Kidney epithelial cell (primary cell): ENCODE results near the gene REXO1. TPM values are rescaled to one million over a fixed set of nuclear protein-coding genes. Genes with fewer than 3 reads are reported as not detected.

Experiments used
- DNase-seq: peaks from one replicate; pipeline ENCODE4 v3.0.0-alpha.2; 2010; ENCODE audit warnings: low read depth
- H3K27me3 ChIP-seq: 2 replicates; pipeline ENCODE4 v1.6.0; 2011; ENCODE audit warnings: low read length; ENCODE audit not compliant: control insufficient read depth, insufficient read depth
- H3K36me3 ChIP-seq: 2 replicates; pipeline ENCODE4 v1.5.1; 2011; ENCODE audit warnings: low read length; ENCODE audit not compliant: control insufficient read depth, insufficient read depth
- H3K4me3 ChIP-seq: 2 replicates; pipeline ENCODE4 v1.5.1; 2011; ENCODE audit warnings: low read depth, mild to moderate bottlenecking, control low read depth, low read length
- total RNA-seq: library from RNA; depleted of rRNA; stranded (reverse); fragments of >200 nt; gene quantifications from 2 replicates; pipeline ENCODE4 v1.2.3, GENCODE V29; 2015
- TF ChIP-seq, protein P1 (sequence below): IDR thresholded peaks from 2 replicates; pipeline ENCODE4 v1.5.1; 2011; ENCODE audit warnings: mild to moderate bottlenecking, moderate library complexity, low read length, control low read depth, inconsistent platforms; ENCODE audit not compliant: insufficient read depth, poor library complexity, severe bottlenecking

REXO1 gene
- total RNA-seq, 1 donor from 2014 or later = 18.8 TPM

GRCh38 chr19:1809678-1810077 lies 38.6 kb downstream of the REXO1 start:
- no peak for DNase-seq
- Histone ChIP-seq H3K4me3 (no peak overlapping the region), H3K36me3 (no peaks in the 10 kb centered on the region), H3K27me3 (peaks cover 3% of the 10 kb centered on the region)
- TF ChIP-seq, protein P1, sequence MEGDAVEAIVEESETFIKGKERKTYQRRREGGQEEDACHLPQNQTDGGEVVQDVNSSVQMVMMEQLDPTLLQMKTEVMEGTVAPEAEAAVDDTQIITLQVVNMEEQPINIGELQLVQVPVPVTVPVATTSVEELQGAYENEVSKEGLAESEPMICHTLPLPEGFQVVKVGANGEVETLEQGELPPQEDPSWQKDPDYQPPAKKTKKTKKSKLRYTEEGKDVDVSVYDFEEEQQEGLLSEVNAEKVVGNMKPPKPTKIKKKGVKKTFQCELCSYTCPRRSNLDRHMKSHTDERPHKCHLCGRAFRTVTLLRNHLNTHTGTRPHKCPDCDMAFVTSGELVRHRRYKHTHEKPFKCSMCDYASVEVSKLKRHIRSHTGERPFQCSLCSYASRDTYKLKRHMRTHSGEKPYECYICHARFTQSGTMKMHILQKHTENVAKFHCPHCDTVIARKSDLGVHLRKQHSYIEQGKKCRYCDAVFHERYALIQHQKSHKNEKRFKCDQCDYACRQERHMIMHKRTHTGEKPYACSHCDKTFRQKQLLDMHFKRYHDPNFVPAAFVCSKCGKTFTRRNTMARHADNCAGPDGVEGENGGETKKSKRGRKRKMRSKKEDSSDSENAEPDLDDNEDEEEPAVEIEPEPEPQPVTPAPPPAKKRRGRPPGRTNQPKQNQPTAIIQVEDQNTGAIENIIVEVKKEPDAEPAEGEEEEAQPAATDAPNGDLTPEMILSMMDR = no peak

DNA sequence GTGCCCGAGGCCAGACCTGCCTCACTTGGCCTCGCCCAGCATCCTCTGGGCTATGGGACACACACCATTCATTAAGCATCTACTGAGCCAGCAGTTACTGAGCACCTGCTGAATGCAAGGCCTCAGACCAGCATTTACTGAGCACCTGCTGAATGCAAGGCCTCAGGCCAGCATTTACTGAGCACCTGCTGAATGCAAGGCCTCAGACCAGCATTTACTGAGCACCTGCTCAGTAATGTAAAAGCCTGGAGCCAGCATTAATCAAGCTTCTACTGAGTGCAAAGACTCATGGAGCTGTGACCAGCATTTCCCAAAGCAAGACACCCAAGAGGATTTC lies 39.9 kb downstream of the REXO1 start:
- TF ChIP-seq, protein P1 = no peak
- no peaks in the 10 kb centered on the region for H3K36me3 ChIP-seq
- peaks cover 3% of the 10 kb centered on the region for H3K27me3 ChIP-seq
- H3K4me3 ChIP-seq = no peak overlapping the region
- no peak for DNase-seq

DNA sequence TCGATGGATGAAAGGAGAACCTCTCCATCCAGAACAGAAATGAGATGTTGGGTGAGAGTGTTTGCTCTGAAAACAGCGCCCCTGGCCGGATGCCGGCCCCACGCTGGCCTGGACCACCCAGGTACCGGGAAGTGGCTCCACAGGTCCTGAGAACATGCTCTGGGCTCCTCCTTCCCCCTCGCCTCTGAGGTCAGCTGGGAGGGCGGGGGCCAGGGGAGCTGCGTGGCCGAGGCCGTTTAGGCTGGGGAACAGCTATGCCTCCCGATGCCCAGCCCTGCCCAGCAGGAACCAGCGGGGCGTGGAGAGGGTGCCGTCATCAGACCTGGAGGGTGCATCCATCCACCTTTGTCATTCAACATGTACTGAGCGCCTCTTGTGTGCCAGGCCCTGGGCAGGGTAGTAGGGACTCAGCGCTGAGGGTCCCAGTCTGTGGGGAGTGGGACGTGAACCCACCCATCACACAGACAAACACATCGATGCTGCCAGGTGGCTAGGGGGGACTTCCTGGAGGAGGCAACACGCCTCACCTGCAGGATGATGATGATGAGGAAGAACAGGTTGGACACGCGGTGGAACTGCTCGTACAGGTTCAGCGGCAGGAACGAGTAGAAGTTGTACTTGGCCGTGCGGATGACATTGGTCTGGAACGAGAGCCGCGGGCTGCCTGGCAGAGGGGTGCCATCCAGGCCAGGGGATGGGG lies 40.4 kb downstream of the REXO1 start:
- TF ChIP-seq, protein P1 = no peak
- no peak for DNase-seq
- no peaks in the 10 kb centered on the region for H3K36me3 ChIP-seq
- peaks cover 3% of the 10 kb centered on the region for H3K27me3 ChIP-seq
- no peak overlapping the region for H3K4me3 ChIP-seq

DNA sequence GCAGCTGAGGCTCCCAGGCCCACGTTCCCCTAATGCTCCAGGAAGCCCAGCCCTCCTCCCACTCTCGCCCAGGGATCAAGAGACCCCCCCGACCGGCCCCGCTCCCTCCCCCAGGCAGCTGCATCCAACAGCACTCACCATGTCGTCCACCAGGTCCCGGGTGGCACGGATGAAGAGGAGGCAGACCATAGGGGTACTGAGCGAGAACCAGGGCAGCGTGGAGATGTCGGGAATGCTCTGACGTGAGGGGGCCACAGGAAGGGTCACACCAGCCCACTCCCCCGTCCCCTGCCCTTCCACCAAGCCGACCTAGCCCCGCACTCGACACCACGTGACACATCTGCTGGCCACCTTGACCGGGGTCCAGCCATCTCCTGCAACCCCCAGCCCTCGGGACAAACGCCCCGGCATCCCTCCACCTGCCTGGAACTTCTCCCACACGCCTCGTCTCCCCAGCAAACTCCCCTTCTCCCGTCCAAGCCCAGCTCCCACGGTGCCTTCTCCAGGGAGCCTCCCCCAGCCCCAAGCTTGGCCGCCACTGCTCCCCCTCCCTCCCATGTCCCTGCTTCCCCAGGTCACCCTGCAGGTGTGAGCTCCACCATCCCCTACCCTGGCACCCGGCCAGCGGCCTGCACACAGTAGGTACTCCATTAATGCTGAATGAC lies 41.1 kb downstream of the REXO1 start:
- DNase-seq = no peak
- H3K36me3 ChIP-seq = no peaks in the 10 kb centered on the region
- peaks cover 3% of the 10 kb centered on the region for H3K27me3 ChIP-seq
- no peak overlapping the region for H3K4me3 ChIP-seq
- TF ChIP-seq, protein P1 = no peak

DNA sequence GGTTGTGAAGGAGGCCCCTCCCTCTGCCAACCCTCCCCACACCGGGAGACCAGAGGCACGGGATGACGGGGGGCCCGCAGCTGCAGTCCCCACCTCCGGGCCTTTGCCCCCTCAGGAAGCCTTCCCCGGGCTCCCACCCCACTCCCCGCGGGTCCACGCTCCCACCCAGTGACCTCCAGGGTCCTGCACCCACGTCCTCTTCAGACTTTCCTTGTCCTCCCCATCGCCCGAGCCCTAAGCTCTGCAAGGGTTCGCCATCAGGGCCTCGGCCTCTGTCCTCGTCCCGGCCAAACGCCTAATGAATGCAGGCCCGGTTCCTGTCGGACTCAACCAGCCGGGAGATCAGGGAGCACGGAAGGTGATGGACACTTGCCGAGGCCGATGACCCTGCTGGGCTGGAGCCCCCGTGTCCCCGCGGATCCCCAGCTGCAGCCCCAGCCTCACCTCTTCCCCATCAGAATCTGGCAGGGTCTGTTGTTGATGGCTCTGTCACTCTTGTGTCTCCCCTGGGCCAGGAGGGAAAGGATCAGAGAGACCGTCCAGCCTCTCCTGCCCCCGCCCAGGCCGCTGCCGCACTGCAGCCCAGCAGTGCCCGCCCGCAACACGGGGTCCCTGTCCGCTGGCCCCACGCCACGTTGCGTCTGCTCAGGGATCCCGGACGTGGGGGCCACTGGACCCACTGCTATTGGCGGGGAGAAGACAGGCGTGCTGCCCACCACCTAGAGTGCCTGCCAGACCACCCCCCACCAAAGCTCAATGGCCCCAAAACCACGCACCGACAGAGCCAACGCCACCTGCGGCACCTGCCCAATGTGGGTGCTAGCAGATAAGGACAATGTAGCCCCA lies 41.9 kb downstream of the REXO1 start:
- peaks cover 3% of the 10 kb centered on the region for H3K27me3 ChIP-seq
- no peak for DNase-seq
- TF ChIP-seq, protein P1 = no peak
- H3K4me3 ChIP-seq = no peak overlapping the region
- no peaks in the 10 kb centered on the region for H3K36me3 ChIP-seq
